Glutamatergic neuron (in vitro differentiated cells): ENCODE results near the gene RGL1. TPM values are rescaled to one million over a fixed set of nuclear protein-coding genes. Genes with fewer than 3 reads are reported as not detected.

ENCODE experiments used
- DNase-seq: peaks from one replicate; pipeline ENCODE4 v3.0.0; 2022
- H3K27ac Mint-ChIP-seq: one replicate; pipeline ENCODE4 v1.8.0; 2020; ENCODE audit warnings: mild to moderate bottlenecking, mixed read lengths, inconsistent platforms; ENCODE audit not compliant: unreplicated experiment
- H3K27me3 Mint-ChIP-seq: one replicate; pipeline ENCODE4 v1.8.0; 2020; ENCODE audit warnings: mild to moderate bottlenecking, moderate library complexity, mixed read lengths, inconsistent platforms; ENCODE audit not compliant: unreplicated experiment
- H3K36me3 Mint-ChIP-seq: one replicate; pipeline ENCODE4 v1.8.0; 2020; ENCODE audit warnings: mild to moderate bottlenecking, mixed read lengths, inconsistent platforms; ENCODE audit not compliant: unreplicated experiment
- H3K4me1 Mint-ChIP-seq: one replicate; pipeline ENCODE4 v1.8.0; 2020; ENCODE audit warnings: mild to moderate bottlenecking, low read depth, mixed read lengths, inconsistent platforms; ENCODE audit not compliant: unreplicated experiment
- H3K4me3 Mint-ChIP-seq: one replicate; pipeline ENCODE4 v1.8.0; 2020; ENCODE audit warnings: mild to moderate bottlenecking, mixed read lengths, inconsistent platforms; ENCODE audit not compliant: unreplicated experiment
- H3K9me3 Mint-ChIP-seq: one replicate; pipeline ENCODE4 v1.8.0; 2020; ENCODE audit warnings: mild to moderate bottlenecking, moderate library complexity, mixed read lengths, inconsistent platforms; ENCODE audit not compliant: unreplicated experiment
- total RNA-seq: library from RNA; stranded (reverse); fragmentation: NEBNext Ultra II Directional; extraction: Animal tissue kit (Norgen Biotek cat#: 25700); gene quantifications from one replicate; pipeline ENCODE4 v1.2.1, GENCODE V29; 2021; ENCODE audit not compliant: unreplicated experiment
- TF ChIP-seq, protein P1 (sequence below): fragments of 200-600 bp; sonication (generic); IDR thresholded peaks from one replicate; pipeline ENCODE4 v1.5.0; 2021; ENCODE audit not compliant: partially characterized antibody, unreplicated experiment

RGL1 gene
- total RNA-seq, 1 donor from 2014 or later, result 4.9 TPM

DNA sequence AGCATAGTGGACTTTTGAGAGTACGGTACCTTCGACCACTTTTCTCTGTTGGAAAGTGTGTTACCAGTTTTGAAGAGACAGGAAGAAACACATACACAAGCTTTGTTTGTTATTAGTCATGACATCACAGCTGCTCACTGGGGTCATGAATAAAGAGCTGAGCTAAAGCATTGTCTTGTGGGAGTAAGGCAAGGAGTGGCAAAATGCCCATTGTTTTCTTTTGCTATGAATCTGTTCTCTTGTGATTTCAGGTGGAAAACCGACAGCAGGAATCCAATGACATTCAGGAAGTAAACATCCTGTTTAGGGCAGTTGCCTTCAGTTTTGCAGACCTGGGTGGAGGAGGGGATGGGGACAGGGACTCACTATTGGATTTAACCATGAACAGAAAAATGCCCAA, 66.2 kb downstream of the RGL1 start:
- no peak for DNase-seq
- H3K4me1 Mint-ChIP-seq, result peaks cover 6% of the 10 kb centered on the region

DNA sequence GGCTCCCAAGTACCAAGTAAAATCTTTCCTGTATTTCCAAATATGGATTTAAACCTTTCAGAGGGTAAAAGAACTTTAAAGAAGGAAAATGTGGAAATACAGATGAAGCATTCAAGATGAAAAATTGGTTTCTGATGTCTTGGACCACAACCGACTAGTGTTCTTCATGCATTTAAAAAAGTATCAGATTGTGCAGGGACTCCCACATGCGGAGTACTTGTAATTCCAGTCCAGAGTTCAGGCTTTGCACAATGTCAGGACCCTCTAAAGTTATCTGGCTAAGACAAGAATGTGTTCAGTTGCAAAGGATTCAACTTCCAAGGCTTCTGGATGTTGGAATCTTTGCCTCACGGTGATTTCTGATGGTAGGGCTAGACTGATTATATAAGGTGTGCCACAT, 66.7 kb downstream of the RGL1 start:
- Mint-ChIP-seq H3K27me3 (no peaks in the 10 kb centered on the region), H3K36me3 (no peaks in the 10 kb centered on the region), H3K4me1 (peaks cover 6% of the 10 kb centered on the region), H3K27ac (no peak overlapping the region), H3K9me3 (no peaks in the 10 kb centered on the region), H3K4me3 (no peak overlapping the region)
- no peak for DNase-seq
- TF ChIP-seq, protein P1, sequence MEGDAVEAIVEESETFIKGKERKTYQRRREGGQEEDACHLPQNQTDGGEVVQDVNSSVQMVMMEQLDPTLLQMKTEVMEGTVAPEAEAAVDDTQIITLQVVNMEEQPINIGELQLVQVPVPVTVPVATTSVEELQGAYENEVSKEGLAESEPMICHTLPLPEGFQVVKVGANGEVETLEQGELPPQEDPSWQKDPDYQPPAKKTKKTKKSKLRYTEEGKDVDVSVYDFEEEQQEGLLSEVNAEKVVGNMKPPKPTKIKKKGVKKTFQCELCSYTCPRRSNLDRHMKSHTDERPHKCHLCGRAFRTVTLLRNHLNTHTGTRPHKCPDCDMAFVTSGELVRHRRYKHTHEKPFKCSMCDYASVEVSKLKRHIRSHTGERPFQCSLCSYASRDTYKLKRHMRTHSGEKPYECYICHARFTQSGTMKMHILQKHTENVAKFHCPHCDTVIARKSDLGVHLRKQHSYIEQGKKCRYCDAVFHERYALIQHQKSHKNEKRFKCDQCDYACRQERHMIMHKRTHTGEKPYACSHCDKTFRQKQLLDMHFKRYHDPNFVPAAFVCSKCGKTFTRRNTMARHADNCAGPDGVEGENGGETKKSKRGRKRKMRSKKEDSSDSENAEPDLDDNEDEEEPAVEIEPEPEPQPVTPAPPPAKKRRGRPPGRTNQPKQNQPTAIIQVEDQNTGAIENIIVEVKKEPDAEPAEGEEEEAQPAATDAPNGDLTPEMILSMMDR, result no peak

More for the DNA sequence above, 66.2 kb downstream of the RGL1 start:
- TF ChIP-seq, protein P1, result no peak
- H3K27me3 Mint-ChIP-seq, result no peaks in the 10 kb centered on the region
- H3K4me3 Mint-ChIP-seq, result no peak overlapping the region
- H3K36me3 Mint-ChIP-seq, result no peaks in the 10 kb centered on the region
- H3K27ac Mint-ChIP-seq, result no peak overlapping the region
- no peaks in the 10 kb centered on the region for H3K9me3 Mint-ChIP-seq

DNA sequence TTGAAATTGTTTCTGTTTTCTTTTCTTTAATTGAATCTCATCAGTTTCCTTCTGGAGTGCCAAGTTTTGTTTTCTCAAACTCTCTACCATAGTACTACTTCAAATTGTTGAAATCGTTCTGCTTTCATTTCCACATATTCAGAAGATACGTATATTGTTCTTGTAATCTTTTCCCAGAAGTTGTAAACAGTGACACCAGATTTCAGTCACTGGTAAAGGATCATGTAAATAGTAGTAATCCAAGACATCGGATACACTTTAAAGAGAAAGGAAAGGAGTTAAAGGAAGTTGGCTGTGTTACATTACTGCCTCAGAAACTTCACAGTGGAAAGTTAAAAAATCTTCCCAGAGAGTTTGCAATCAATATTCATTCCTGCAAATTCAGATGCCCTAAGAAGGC, 67.5 kb downstream of the RGL1 start:
- no peaks in the 10 kb centered on the region for H3K9me3 Mint-ChIP-seq
- no peak overlapping the region for H3K27ac Mint-ChIP-seq
- no peaks in the 10 kb centered on the region for H3K27me3 Mint-ChIP-seq
- no peak overlapping the region for H3K4me3 Mint-ChIP-seq
- no peaks in the 10 kb centered on the region for H3K36me3 Mint-ChIP-seq
- DNase-seq, result no peak
- peaks cover 6% of the 10 kb centered on the region for H3K4me1 Mint-ChIP-seq
- TF ChIP-seq, protein P1, result no peak

DNA sequence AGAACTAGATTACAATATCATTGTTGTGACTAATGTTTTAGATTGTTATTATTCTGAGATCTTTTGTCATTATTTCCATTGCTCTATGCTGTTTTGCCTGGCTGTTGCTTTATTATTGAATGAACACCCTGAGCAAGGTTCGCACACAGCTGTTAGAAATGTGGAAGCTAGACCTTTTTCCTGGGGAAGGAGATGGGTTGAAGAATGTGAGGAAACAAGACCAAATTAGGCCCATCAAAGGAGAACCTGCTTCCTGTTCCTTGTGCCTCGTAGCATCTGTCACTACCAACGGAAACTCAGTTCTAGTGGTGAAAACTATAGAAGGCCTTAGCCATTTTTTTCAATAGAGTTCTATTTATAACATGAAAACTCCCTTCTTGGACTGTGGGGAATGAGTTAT, 68.7 kb downstream of the RGL1 start:
- TF ChIP-seq, protein P1, result no peak
- DNase-seq, result no peak
- H3K27me3 Mint-ChIP-seq, result no peaks in the 10 kb centered on the region
- no peaks in the 10 kb centered on the region for H3K9me3 Mint-ChIP-seq
- H3K4me3 Mint-ChIP-seq, result no peak overlapping the region
- H3K27ac Mint-ChIP-seq, result no peak overlapping the region
- peaks cover 6% of the 10 kb centered on the region for H3K4me1 Mint-ChIP-seq
- no peaks in the 10 kb centered on the region for H3K36me3 Mint-ChIP-seq

DNA sequence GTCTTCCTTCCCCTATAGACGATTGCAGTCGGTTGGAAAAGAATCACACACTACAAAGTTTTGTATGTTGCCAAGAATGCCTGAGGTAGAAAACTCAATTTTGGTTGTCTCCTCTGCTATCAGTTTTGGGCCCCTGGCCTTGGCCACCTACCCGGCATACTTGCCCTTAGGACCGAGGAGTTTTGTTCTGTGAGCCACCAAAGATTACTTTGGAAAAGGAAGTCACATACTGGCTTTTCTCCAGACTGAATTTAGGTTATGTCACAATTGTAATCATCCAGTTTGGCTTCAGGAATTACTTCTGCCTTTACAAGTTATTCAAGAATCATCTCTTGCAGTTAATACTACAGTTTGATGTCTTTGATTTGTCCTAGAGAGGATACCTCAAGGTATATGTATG, 71.4 kb downstream of the RGL1 start:
- peaks cover 4% of the 10 kb centered on the region for H3K4me1 Mint-ChIP-seq
- no peaks in the 10 kb centered on the region for H3K9me3 Mint-ChIP-seq
- no peak overlapping the region for H3K4me3 Mint-ChIP-seq
- TF ChIP-seq, protein P1, result no peak
- no peak overlapping the region for H3K27ac Mint-ChIP-seq
- H3K27me3 Mint-ChIP-seq, result peaks cover 2% of the 10 kb centered on the region
- DNase-seq, result no peak
- H3K36me3 Mint-ChIP-seq, result no peaks in the 10 kb centered on the region
